Measurements from ENCODE around the gene NT5C3B. TPM values are rescaled to one million over a fixed set of nuclear protein-coding genes. Genes with fewer than 3 reads are reported as not detected.
A peak's percentile ranks its signal among the peaks of the same experiment; 100 is the strongest.

Gene NT5C3B
- total and polyA plus RNA-seq, 2 donors (not counting 1 experiment from before 2014, with no cell fraction given), result 49.6 to 50.1 TPM

DNA sequence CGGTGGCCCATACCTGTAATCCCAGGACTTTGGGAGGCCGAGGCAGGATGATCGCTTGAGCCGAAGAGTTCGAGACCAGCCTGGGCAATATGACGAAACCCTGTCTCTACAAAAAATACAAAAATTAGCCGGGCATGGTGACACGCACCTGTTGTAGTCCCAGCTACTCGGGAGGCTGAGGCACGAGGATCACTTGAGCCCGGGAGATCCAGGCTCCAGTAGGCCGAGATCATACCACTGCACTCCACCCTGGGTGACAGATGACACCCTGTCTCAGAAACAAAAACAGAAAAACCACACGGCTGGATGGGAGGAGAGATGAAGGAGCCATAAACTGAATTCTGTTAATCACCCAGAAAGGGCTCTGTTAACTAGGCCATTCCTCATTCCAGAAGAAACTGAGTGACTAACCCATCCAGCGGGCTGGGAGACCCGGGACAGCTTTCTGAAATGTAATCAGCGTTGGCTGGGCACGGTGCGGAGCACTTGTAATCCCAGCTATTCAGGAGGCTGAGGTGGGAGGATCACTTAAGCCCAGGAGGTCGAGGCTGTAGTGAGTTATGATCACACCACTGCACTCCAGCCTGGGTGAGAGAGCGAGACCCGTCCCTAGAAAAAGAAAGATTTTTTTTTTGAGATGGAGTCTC, 641 bp upstream of the NT5C3B start:
- H2AFZ ChIP-seq (ENCODE audit: insufficient read depth, low read depth, low read length, poor library complexity, severe bottlenecking), result peak overlapping the region; percentile 97
- no peak for ATAC-seq (ENCODE audit: low read depth)
- no peak for TF ChIP-seq EZH2 (IDR thresholded peaks at IDR 0.05; ENCODE audit: borderline replicate concordance, insufficient read depth, low read depth, low read length, poor library complexity, severe bottlenecking)
- TF ChIP-seq, protein P1, sequence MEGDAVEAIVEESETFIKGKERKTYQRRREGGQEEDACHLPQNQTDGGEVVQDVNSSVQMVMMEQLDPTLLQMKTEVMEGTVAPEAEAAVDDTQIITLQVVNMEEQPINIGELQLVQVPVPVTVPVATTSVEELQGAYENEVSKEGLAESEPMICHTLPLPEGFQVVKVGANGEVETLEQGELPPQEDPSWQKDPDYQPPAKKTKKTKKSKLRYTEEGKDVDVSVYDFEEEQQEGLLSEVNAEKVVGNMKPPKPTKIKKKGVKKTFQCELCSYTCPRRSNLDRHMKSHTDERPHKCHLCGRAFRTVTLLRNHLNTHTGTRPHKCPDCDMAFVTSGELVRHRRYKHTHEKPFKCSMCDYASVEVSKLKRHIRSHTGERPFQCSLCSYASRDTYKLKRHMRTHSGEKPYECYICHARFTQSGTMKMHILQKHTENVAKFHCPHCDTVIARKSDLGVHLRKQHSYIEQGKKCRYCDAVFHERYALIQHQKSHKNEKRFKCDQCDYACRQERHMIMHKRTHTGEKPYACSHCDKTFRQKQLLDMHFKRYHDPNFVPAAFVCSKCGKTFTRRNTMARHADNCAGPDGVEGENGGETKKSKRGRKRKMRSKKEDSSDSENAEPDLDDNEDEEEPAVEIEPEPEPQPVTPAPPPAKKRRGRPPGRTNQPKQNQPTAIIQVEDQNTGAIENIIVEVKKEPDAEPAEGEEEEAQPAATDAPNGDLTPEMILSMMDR (IDR thresholded peaks at IDR 0.05), result no peak
- peaks cover 7% of the 10 kb centered on the region for H3K79me2 ChIP-seq (ENCODE audit: control insufficient read depth, insufficient read depth, low read length)
- H3K4me3 ChIP-seq (ENCODE audit: control extremely low read depth in 1 of 5, extremely low read depth in 1 of 5, insufficient read depth in 1 of 5, low read depth in 2 of 5, low read length in 4 of 5), result peak overlapping the region in 4 of 5 experiments; percentile 62 to 80 (median 70)
- H3K27ac Mint-ChIP-seq, result peak overlapping the region; percentile 76
- WGBS (ENCODE audit: insufficient coverage), result 45% methylated on average over 17 of the region's 21 CpGs
- peaks cover 0 to 13% (median 0%) of the 10 kb centered on the region in 4 experiments for H3K27me3 ChIP-seq (replicated peaks in 1 of 4; ENCODE audit: control extremely low read depth in 1 of 4, control insufficient read depth in 3 of 4, insufficient read depth in 4 of 4, low read length in 3 of 4)
- peak overlapping the region; percentile 90 for H3K4me2 ChIP-seq (replicated peaks; ENCODE audit: low read depth, low read length, poor library complexity, severe bottlenecking)
- H3K27ac ChIP-seq (ENCODE audit: low read length in 2 of 2), result no peak overlapping the region
- no peaks in the 10 kb centered on the region for H3K9me3 Mint-ChIP-seq (ENCODE audit: insufficient read depth)
- no peaks in the 10 kb centered on the region for H3K27me3 Mint-ChIP-seq
- POLR2A ChIA-PET, result no interaction called here
- peak; percentile 14 for DNase-seq
- peaks cover 12 to 14% of the 10 kb centered on the region in 2 donors for H3K4me1 ChIP-seq (ENCODE audit: control insufficient read depth in 2 of 2, insufficient read depth in 2 of 2, low read length in 2 of 2)
- peak overlapping the region; percentile 92 for H3K4me3 Mint-ChIP-seq
- H3K36me3 ChIP-seq (replicated peaks in 1 of 2; ENCODE audit: control extremely low read depth in 1 of 2, control insufficient read depth in 1 of 2, extremely low read depth in 1 of 2, insufficient read depth in 2 of 2, low read length in 1 of 2), result peaks cover 0 to 11% of the 10 kb centered on the region in 2 experiments
- CTCF ChIA-PET, result no interaction called here
- intact Hi-C loops (cut with micrococcal nuclease), result loop anchor here (1.0 kb wide), 1 partner anchor 25 kb away; the partner anchor contains the start of gene P3H4
- peaks cover 13% of the 10 kb centered on the region for H3K4me1 Mint-ChIP-seq
- no peaks in the 10 kb centered on the region for H3K9me3 ChIP-seq (ENCODE audit: control extremely low read depth in 1 of 3, control insufficient read depth in 2 of 3, insufficient read depth in 1 of 3, low read length in 2 of 3)
- peak overlapping the region; percentile 88 for H3K9ac ChIP-seq (ENCODE audit: low read length)
- H4K20me1 ChIP-seq (ENCODE audit: control insufficient read depth, insufficient read depth, low read length, poor library complexity, severe bottlenecking), result no peaks in the 10 kb centered on the region
